Mucosa of descending colon (tissue), 3 donors: ENCODE data around the gene TCF4. TPM values are rescaled to one million over a fixed set of nuclear protein-coding genes. Genes with fewer than 3 reads are reported as not detected.

ENCODE experiments used
- ATAC-seq: fragments of 200-7000 bp; cut with Tn5 transposase; one replicate; pipeline ENCODE4 v1.9.1; 2020; ENCODE audit warnings: mild to moderate bottlenecking, moderate library complexity
- DNase-seq, 3 donors: peaks; one replicate each; pipeline ENCODE4 v3.0.0-alpha.2; 2020
- H3K36me3 ChIP-seq: fragments of 200-600 bp; one replicate; pipeline ENCODE4 v1.8.0; 2021; ENCODE audit warnings: low read depth, mild to moderate bottlenecking
- H3K4me1 ChIP-seq: fragments of 200-600 bp; one replicate; pipeline ENCODE4 v1.8.0; 2021; ENCODE audit warnings: low read depth, mild to moderate bottlenecking
- H3K4me3 ChIP-seq: fragments of 200-600 bp; one replicate; pipeline ENCODE4 v1.8.0; 2021; ENCODE audit warnings: mild to moderate bottlenecking
- H3K9me3 ChIP-seq: fragments of 200-600 bp; one replicate; pipeline ENCODE4 v1.8.0; 2021; ENCODE audit warnings: mild to moderate bottlenecking
- intact Hi-C, 2 donors: fragments of 100-400 bp; cut with DNase I in 1 of 2; cut with micrococcal nuclease in 1 of 2; formaldehyde crosslinking; loops; one replicate each; pipeline versions ENCODE4 v1.11.0 to v1.11.1; 2022; cut with DNase I, micrococcal nuclease
- total RNA-seq, 3 donors: library from RNA; stranded (reverse); fragmentation: NEBNext Ultra II Directional in 2 of 3; extraction: Animal tissue kit (Norgen Biotek cat#: 25700) in 2 of 3; gene quantifications; one replicate each; pipeline versions ENCODE4 v1.2.1 to v1.2.4, GENCODE V29; 2021 to 2023
- TF ChIP-seq, protein P1 (sequence below): fragments of 200-600 bp; IDR thresholded peaks from one replicate; pipeline ENCODE4 v1.8.0; 2022; ENCODE audit warnings: antibody characterized with exemption, mild to moderate bottlenecking
- donor health status: DM: no; HTN: no; CAD: no; lungs with moderate emphysema.
- donor health status: DM: no; HTN: no; CAD: no.
- donor health status: DM: no; HTN: yes; CAD: no.

The TCF4 gene
- total RNA-seq, 3 donors from 2014 or later = 20.7 to 88.2 (median 24.6) TPM

DNA sequence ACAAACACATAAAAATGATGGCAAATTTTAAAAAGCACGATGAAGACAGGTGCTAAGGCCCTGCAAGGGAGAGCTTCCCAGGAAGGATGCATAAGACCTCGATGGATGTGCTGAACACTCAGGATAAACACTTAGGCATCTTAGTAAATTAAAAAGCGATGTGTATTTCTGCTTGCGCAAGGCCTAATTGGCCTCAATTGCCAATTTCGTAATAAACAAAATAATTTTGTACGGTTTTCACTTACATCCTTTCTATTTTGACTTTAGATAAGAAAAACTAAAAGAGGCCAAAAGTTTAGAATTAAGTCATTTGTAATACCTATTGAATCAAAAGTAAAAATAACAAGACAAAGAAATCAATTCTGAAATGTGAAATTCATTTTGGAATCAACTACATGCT is 189.1 kb downstream of the TCF4 start:
- Histone ChIP-seq H3K4me1 (no peaks in the 10 kb centered on the region), H3K36me3 (no peaks in the 10 kb centered on the region), H3K9me3 (no peaks in the 10 kb centered on the region), H3K4me3 (no peak overlapping the region)
- no peak for ATAC-seq
- intact Hi-C loops = no loop called here
- TF ChIP-seq, protein P1, sequence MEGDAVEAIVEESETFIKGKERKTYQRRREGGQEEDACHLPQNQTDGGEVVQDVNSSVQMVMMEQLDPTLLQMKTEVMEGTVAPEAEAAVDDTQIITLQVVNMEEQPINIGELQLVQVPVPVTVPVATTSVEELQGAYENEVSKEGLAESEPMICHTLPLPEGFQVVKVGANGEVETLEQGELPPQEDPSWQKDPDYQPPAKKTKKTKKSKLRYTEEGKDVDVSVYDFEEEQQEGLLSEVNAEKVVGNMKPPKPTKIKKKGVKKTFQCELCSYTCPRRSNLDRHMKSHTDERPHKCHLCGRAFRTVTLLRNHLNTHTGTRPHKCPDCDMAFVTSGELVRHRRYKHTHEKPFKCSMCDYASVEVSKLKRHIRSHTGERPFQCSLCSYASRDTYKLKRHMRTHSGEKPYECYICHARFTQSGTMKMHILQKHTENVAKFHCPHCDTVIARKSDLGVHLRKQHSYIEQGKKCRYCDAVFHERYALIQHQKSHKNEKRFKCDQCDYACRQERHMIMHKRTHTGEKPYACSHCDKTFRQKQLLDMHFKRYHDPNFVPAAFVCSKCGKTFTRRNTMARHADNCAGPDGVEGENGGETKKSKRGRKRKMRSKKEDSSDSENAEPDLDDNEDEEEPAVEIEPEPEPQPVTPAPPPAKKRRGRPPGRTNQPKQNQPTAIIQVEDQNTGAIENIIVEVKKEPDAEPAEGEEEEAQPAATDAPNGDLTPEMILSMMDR = no peak
- DNase-seq = no peak

GRCh38 chr18:55396979-55397378 is 191.0 kb downstream of the TCF4 start:
- Histone ChIP-seq H3K9me3 (no peaks in the 10 kb centered on the region), H3K36me3 (no peaks in the 10 kb centered on the region), H3K4me3 (no peak overlapping the region), H3K4me1 (no peaks in the 10 kb centered on the region)
- ATAC-seq = no peak
- intact Hi-C loops = no loop called here
- no peak for DNase-seq
- TF ChIP-seq, protein P1 = no peak

DNA sequence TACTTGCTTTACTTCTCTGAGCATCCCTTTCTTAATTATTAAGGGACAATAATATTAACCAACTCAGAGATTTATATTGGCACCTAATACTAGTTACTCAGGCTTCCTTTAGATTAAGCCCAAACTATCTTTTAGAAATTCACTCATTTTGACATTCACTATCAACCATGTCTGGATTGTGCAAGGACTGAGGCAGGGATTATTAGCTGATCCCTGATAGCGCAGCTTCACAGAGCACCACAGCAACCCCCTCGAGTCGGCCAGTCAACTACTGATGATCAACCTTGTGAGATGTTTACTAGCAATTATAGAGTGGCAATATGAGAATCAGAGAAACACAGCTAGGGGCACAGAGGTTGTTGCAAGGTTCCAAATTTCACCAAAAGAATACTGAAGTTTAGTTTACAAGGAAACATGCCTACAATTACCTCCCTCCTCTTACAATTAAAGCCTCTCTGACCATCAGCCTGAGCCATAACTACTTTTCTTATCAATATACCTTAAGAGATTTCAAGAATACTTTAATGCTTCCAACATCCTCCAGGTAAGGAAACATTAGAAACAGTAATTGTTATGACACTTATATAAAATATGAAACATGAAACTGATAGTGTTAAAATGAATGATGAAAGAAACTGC is 191.6 kb downstream of the TCF4 start:
- H3K4me1 ChIP-seq = no peaks in the 10 kb centered on the region
- DNase-seq (no peak), ATAC-seq (no peak)
- TF ChIP-seq, protein P1 = no peak
- intact Hi-C loops = no loop called here
- no peaks in the 10 kb centered on the region for H3K36me3 ChIP-seq
- no peak overlapping the region for H3K4me3 ChIP-seq
- H3K9me3 ChIP-seq = no peaks in the 10 kb centered on the region

- Histone ChIP-seq H3K36me3 (no peaks in the 10 kb centered on the region), H3K9me3 (no peaks in the 10 kb centered on the region), H3K4me1 (no peaks in the 10 kb centered on the region), H3K4me3 (no peak overlapping the region)
- ATAC-seq (no peak), DNase-seq (no peak)
- intact Hi-C loops = no loop called here
- TF ChIP-seq, protein P1 = no peak
Measured at GRCh38 chr18:55395799-55396198, 192.2 kb downstream of the TCF4 start.

- TF ChIP-seq, protein P1 = no peak
- DNase-seq = no peak
- ATAC-seq = no peak
- Histone ChIP-seq H3K4me3 (no peak overlapping the region), H3K36me3 (no peaks in the 10 kb centered on the region), H3K9me3 (no peaks in the 10 kb centered on the region), H3K4me1 (no peaks in the 10 kb centered on the region)
- intact Hi-C loops = no loop called here
Measured at GRCh38 chr18:55390898-55391297, 197.1 kb downstream of the TCF4 start.
